Right cardiac atrium (tissue), 5 donors: ENCODE results near the gene AMIGO2. TPM values are rescaled to one million over a fixed set of nuclear protein-coding genes. Genes with fewer than 3 reads are reported as not detected.

ENCODE experiments used
- ATAC-seq, 2 donors: fragments of 200-7000 bp; cut with Tn5 transposase; one replicate each; pipeline versions ENCODE4 v1.8.0 to v1.9.1; 2020; ENCODE audit warnings: moderate library complexity in 2 of 2, mild to moderate bottlenecking in 1 of 2
- DNase-seq, 3 donors: peaks; one replicate each; pipeline ENCODE4 v3.0.0-alpha.2; 2020
- H3K27ac ChIP-seq: one replicate; pipeline ENCODE4 v1.5.1; 2013; ENCODE audit warnings: mild to moderate bottlenecking, low read length, control low read depth, moderate library complexity
- H3K27me3 ChIP-seq: one replicate; pipeline ENCODE4 v1.6.1; 2013; ENCODE audit not compliant: control insufficient read depth, insufficient read depth
- H3K4me1 ChIP-seq: one replicate; pipeline ENCODE4 v1.6.1; 2013; ENCODE audit warnings: low read length; ENCODE audit not compliant: control insufficient read depth, insufficient read depth
- H3K4me3 ChIP-seq: one replicate; pipeline ENCODE4 v1.5.1; 2013; ENCODE audit warnings: low read length, control low read depth
- H3K9me3 ChIP-seq: one replicate; pipeline ENCODE4 v1.6.1; 2013; ENCODE audit warnings: low read length; ENCODE audit not compliant: control insufficient read depth
- WGBS: extraction: QIAGEN DNeasy Blood & Tissue Kit; methylation state at CpG from one replicate; pipeline ENCODE4 v1.1.7; 2013; 5-methylcytosine and 5-hydroxymethylcytosine counted together
- intact Hi-C, 4 donors: fragments of 100-400 bp; cut with DNase I; formaldehyde crosslinking; loops; one replicate each; pipeline versions ENCODE4 v1.11.0 to v1.14.0; 2022 to 2023
- polyA plus RNA-seq: library from polyadenylated mRNA; stranded (reverse); fragments of 200-250 nt; gene quantifications from one replicate; pipeline ENCODE4 v1.2.3, GENCODE V29; 2013
- total RNA-seq, 4 donors: library from RNA; stranded (reverse); fragmentation: NEBNext Ultra II Directional; extraction: Animal tissue kit (Norgen Biotek cat#: 25700); gene quantifications; one replicate each; pipeline ENCODE4 v1.2.1, GENCODE V29; 2021
- donor health status: healthy with polysubstance abuse.
- donor health status: DM: no; HTN: yes; CAD: no.
- donor health status: DM: no; HTN: no; CAD: no.
- donor health status: DM: no; HTN: yes; CAD: no; lungs with severe emphysema.
- donor health status: DM: yes; HTN: yes; CAD: no.

AMIGO2 gene
- total and polyA plus RNA-seq, 5 donors, result 5.2 to 8.7 (median 6.8) TPM

GRCh38 chr12:47097276-47097896, 17.6 kb upstream of the AMIGO2 start:
- Histone ChIP-seq H3K4me3 (no peak overlapping the region), H3K27me3 (no peaks in the 10 kb centered on the region), H3K4me1 (peaks cover 4% of the 10 kb centered on the region), H3K27ac (no peak overlapping the region), H3K9me3 (no peaks in the 10 kb centered on the region)
- 55% methylated on average over 7 of the region's 7 CpGs for WGBS
- DNase-seq, result no peak
- peak; percentile 37 to 52 for ATAC-seq
- intact Hi-C loops, result no loop called here

DNA sequence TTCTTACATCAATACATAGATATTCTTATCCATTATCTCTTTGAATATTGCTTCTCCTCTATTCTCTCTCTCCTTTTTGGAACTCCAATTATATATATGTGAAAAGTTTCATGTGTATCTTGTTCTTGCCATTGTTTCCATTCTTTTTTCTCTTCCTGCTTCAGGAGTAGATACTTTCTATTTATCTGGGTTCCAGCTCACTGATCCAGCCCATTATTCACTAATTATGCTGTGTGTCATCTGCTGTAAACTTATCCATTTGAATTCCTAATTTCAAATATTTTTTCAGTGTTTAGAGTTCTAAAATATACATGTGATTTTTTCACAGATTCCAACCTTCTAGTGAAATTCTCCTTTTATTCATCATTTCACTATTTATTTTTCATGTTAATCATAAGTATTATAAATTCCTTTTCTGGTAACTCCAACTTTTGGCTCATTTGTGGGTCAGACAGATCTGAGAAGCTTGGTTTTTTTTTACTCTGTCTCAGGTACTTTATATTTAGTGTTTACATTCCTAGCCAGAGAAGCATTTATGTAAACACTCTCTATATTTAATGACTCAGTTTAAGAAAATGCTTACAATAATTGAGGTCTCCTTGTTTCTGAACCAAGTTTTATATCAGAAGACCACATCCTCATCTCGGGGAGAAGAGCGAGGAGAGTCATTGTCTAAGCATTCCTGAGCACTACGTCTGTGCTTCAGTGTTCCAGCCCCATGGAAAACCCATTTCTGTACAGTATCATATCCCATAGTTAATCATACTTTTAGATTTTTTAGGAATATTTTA, 15.9 kb upstream of the AMIGO2 start:
- no peak overlapping the region for H3K27ac ChIP-seq
- ATAC-seq (no peak), DNase-seq (no peak)
- WGBS, result 77% methylated on average over 3 of the region's 3 CpGs
- intact Hi-C loops, result no loop called here
- H3K4me3 ChIP-seq, result no peak overlapping the region
- H3K9me3 ChIP-seq, result no peaks in the 10 kb centered on the region
- H3K4me1 ChIP-seq, result peaks cover 4% of the 10 kb centered on the region
- no peaks in the 10 kb centered on the region for H3K27me3 ChIP-seq

DNA sequence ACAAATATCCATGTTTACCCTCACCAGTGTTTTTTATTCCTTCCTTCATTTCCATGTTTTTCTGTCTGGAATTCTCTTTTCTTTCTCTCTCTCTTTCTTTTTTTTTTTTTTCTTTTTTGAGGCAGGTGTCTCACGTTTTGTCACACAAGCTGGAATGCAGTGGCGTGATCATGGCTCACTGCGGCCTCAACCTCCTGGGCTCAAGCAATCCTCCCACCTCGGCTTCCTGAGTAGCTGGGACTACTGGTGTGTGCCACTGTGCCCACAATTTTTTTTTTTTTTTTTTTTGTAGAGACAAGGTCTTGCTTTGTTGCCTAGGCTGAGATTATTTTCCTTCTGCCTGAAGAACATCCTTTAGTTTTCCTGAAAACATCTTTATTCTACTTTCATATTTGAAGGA, 15.0 kb upstream of the AMIGO2 start:
- H3K27me3 ChIP-seq, result no peaks in the 10 kb centered on the region
- no peaks in the 10 kb centered on the region for H3K9me3 ChIP-seq
- H3K4me3 ChIP-seq, result no peak overlapping the region
- H3K4me1 ChIP-seq, result peaks cover 4% of the 10 kb centered on the region
- no peak for ATAC-seq
- intact Hi-C loops, result no loop called here
- H3K27ac ChIP-seq, result no peak overlapping the region
- 90% methylated on average over 4 of the region's 4 CpGs for WGBS
- no peak for DNase-seq

DNA sequence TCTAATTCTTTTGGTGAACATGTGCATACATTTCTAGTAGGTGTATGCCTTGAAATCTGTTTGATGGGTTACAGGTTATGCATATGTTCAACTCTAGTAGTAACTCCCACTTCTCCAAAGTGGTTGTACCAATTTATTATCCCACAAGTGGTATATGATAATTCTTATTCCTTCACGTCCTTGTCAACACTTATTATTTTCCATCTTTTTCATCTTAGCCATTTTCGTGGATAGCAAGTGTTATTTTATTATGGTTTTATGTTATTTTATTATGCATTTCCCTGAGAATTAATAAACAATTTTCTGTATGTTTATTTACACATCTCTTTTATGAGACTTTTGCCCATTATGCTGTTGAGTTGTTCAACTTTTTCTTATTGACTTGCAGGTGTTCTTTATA, 11.2 kb upstream of the AMIGO2 start:
- no peak overlapping the region for H3K27ac ChIP-seq
- ATAC-seq, result no peak
- DNase-seq, result no peak
- no peaks in the 10 kb centered on the region for H3K27me3 ChIP-seq
- H3K9me3 ChIP-seq, result no peaks in the 10 kb centered on the region
- no peak overlapping the region for H3K4me3 ChIP-seq
- WGBS, result 87% methylated on average over 2 of the region's 2 CpGs
- intact Hi-C loops, result no loop called here
- H3K4me1 ChIP-seq, result no peaks in the 10 kb centered on the region

- peak; percentile 31 to 46 for ATAC-seq
- peaks cover under 1% of the 10 kb centered on the region for H3K4me1 ChIP-seq
- H3K27me3 ChIP-seq, result no peaks in the 10 kb centered on the region
- H3K9me3 ChIP-seq, result no peaks in the 10 kb centered on the region
- no peak overlapping the region for H3K4me3 ChIP-seq
- WGBS, result 58% methylated on average over 7 of the region's 7 CpGs
- H3K27ac ChIP-seq, result no peak overlapping the region
- intact Hi-C loops, result no loop called here
- DNase-seq, result no peak
These were observed 8.5 kb upstream of the AMIGO2 start for GRCh38 chr12:47088021-47088944.

- Histone ChIP-seq H3K4me3 (no peak overlapping the region), H3K27me3 (no peaks in the 10 kb centered on the region), H3K9me3 (no peaks in the 10 kb centered on the region), H3K27ac (no peak overlapping the region), H3K4me1 (peaks cover 2% of the 10 kb centered on the region)
- ATAC-seq (no peak), DNase-seq (no peak)
- intact Hi-C loops, result no loop called here
- 39% methylated on average over 2 of the region's 2 CpGs for WGBS
These were observed 7.4 kb upstream of the AMIGO2 start for GRCh38 chr12:47087088-47087688.

DNA sequence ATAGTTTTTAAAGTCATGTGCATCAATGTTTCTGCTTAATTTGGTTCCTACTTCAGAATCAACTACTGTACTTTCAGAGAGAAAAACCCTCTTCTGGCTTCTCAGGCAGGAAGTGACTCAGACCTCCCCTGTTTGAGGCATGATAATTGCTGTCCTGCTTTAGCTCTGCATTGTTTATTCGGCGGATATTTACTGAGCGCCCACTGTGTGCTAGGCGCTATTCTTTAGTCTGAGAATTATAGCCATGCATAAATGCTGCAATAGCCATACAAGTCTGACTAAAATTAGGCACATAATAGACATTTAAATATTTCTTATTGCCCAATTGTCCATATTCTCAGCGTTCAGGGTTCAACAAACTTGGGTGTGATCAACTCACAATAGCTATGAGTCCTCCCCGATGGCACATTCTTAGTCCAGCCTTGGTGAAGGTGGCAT, 6.1 kb upstream of the AMIGO2 start:
- Histone ChIP-seq H3K4me3 (no peak overlapping the region), H3K9me3 (no peaks in the 10 kb centered on the region), H3K4me1 (peaks cover 2% of the 10 kb centered on the region), H3K27me3 (no peaks in the 10 kb centered on the region), H3K27ac (no peak overlapping the region)
- intact Hi-C loops, result no loop called here
- no peak for DNase-seq
- WGBS, result 55% methylated on average over 6 of the region's 6 CpGs
- ATAC-seq, result peak; percentile 64 to 77

- 78% methylated on average over 1 of the region's 1 CpG for WGBS
- Histone ChIP-seq H3K27me3 (no peaks in the 10 kb centered on the region), H3K9me3 (no peaks in the 10 kb centered on the region), H3K4me1 (peaks cover 2% of the 10 kb centered on the region), H3K4me3 (no peak overlapping the region), H3K27ac (no peak overlapping the region)
- ATAC-seq (no peak), DNase-seq (no peak)
- intact Hi-C loops, result no loop called here
These were observed 4.4 kb upstream of the AMIGO2 start for GRCh38 chr12:47084172-47084571.

DNA sequence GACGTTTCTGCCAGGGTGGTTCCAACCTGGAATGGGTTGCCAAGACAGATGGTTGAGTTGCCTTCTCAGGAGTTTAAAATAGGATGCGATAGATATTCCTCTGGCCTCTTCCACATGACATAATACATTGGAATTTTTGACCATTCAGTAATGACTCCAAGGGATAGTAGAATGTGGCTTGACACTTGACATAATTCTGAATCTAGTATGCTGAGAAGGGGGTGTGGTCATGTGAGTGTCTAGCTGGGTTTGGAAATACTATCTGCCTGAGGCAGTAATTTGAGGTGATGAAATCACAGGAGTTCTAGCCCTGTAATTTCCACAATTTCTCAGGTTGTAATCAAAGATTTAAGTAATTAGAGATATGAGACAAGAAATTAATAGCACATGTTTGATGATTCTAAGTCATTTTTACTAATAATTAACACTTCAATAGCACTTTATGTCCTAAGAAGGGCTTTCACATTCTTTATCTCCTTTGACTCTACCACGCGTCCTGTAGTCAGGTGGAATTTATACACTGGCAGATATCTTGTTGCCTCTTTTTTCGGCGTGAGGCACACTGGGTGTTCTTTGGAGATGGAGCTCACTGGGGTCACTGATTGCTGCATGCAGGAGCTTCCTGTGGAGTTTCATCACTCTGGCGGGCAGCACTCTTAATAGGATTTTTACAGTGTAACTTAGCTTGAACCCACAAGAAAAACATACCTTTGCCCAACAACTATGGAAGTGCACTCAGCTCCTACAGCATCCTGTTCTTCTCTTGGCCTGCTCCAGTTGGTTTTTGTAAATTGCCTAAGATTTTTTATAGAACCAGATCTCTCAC, 3.2 kb upstream of the AMIGO2 start:
- H3K27ac ChIP-seq, result no peak overlapping the region
- no peak for DNase-seq
- 61% methylated on average over 7 of the region's 7 CpGs for WGBS
- no peak overlapping the region for H3K4me3 ChIP-seq
- intact Hi-C loops, result no loop called here
- H3K9me3 ChIP-seq, result no peaks in the 10 kb centered on the region
- peaks cover 9% of the 10 kb centered on the region for H3K4me1 ChIP-seq
- no peak for ATAC-seq
- no peaks in the 10 kb centered on the region for H3K27me3 ChIP-seq

GRCh38 chr12:47082283-47082682, 2.5 kb upstream of the AMIGO2 start:
- peaks cover 11% of the 10 kb centered on the region for H3K4me1 ChIP-seq
- WGBS, result 84% methylated on average over 3 of the region's 3 CpGs
- no peaks in the 10 kb centered on the region for H3K27me3 ChIP-seq
- intact Hi-C loops, result no loop called here
- no peaks in the 10 kb centered on the region for H3K9me3 ChIP-seq
- no peak overlapping the region for H3K27ac ChIP-seq
- H3K4me3 ChIP-seq, result no peak overlapping the region
- DNase-seq (no peak), ATAC-seq (no peak)
